Muscle layer of duodenum (tissue), 2 donors: ENCODE measurements around the gene USP7.
A peak's percentile ranks its signal among the peaks of the same experiment; 100 is the strongest.

Experiments
- H3K27ac ChIP-seq: one replicate; pipeline ENCODE4 v1.7.0; 2013; ENCODE audit warnings: mild to moderate bottlenecking, low read length
- H3K27me3 ChIP-seq: one replicate; pipeline ENCODE4 v1.7.0; 2013; ENCODE audit warnings: low read depth, mild to moderate bottlenecking, control low read depth, low read length
- H3K36me3 ChIP-seq, 2 donors: one replicate each; pipeline ENCODE4 v1.7.0; 2013; ENCODE audit warnings: low read length in 2 of 2, control low read depth in 1 of 2, mild to moderate bottlenecking in 1 of 2; ENCODE audit not compliant: insufficient read depth in 2 of 2, control insufficient read depth in 1 of 2
- H3K4me1 ChIP-seq, 2 donors: one replicate each; pipeline ENCODE4 v1.7.0; 2013; ENCODE audit warnings: low read length in 2 of 2, mild to moderate bottlenecking in 2 of 2, control low read depth in 1 of 2, moderate library complexity in 1 of 2; ENCODE audit not compliant: insufficient read depth in 2 of 2, control insufficient read depth in 1 of 2
- H3K4me3 ChIP-seq, 2 donors: one replicate each; pipeline ENCODE4 v1.7.0; 2013; ENCODE audit warnings: low read length in 2 of 2, low read depth in 1 of 2, mild to moderate bottlenecking in 1 of 2
- H3K9me3 ChIP-seq, 2 donors: one replicate each; pipeline ENCODE4 v1.7.0; 2013; ENCODE audit warnings: low read length in 2 of 2, control low read depth in 1 of 2, mild to moderate bottlenecking in 1 of 2; ENCODE audit not compliant: control insufficient read depth in 1 of 2
- donor health status: healthy.

Gene USP7

GRCh38 chr16:8959921-8960787, 3.6 kb downstream of the USP7 start:
- peak overlapping the region; percentile 14 to 47 for H3K4me3 ChIP-seq
- H3K36me3 ChIP-seq = no peaks in the 10 kb centered on the region
- no peaks in the 10 kb centered on the region for H3K27me3 ChIP-seq
- H3K9me3 ChIP-seq = no peaks in the 10 kb centered on the region
- H3K4me1 ChIP-seq = peaks cover 35 to 70% of the 10 kb centered on the region in 2 donors
- peak overlapping the region; percentile 47 for H3K27ac ChIP-seq

- peaks cover 35 to 74% of the 10 kb centered on the region in 2 donors for H3K4me1 ChIP-seq
- H3K4me3 ChIP-seq = peak overlapping the region; percentile 21 to 38
- peak overlapping the region; percentile 49 for H3K27ac ChIP-seq
- H3K27me3 ChIP-seq = no peaks in the 10 kb centered on the region
- no peaks in the 10 kb centered on the region for H3K36me3 ChIP-seq
- H3K9me3 ChIP-seq = no peaks in the 10 kb centered on the region
These were observed 5.2 kb downstream of the USP7 start for GRCh38 chr16:8958344-8959167.

- H3K36me3 ChIP-seq = no peaks in the 10 kb centered on the region
- no peaks in the 10 kb centered on the region for H3K9me3 ChIP-seq
- H3K27ac ChIP-seq = peak overlapping the region; percentile 49
- no peaks in the 10 kb centered on the region for H3K27me3 ChIP-seq
- H3K4me3 ChIP-seq = peak overlapping the region; percentile 21 to 38
- H3K4me1 ChIP-seq = peaks cover 35 to 83% of the 10 kb centered on the region in 2 donors
These were observed 6.1 kb downstream of the USP7 start for GRCh38 chr16:8957509-8958157.

GRCh38 chr16:8957063-8957397, 6.7 kb downstream of the USP7 start:
- Histone ChIP-seq H3K4me3 (no peak overlapping the region), H3K36me3 (no peaks in the 10 kb centered on the region), H3K4me1 (peaks cover 35 to 87% of the 10 kb centered on the region in 2 donors), H3K27me3 (no peaks in the 10 kb centered on the region), H3K9me3 (no peaks in the 10 kb centered on the region), H3K27ac (no peak overlapping the region)

GRCh38 chr16:8956265-8957062, 7.2 kb downstream of the USP7 start:
- Histone ChIP-seq H3K27me3 (no peaks in the 10 kb centered on the region), H3K9me3 (no peaks in the 10 kb centered on the region), H3K4me3 (no peak overlapping the region), H3K36me3 (no peaks in the 10 kb centered on the region), H3K4me1 (peaks cover 37 to 87% of the 10 kb centered on the region in 2 donors), H3K27ac (no peak overlapping the region)

- Histone ChIP-seq H3K9me3 (no peaks in the 10 kb centered on the region), H3K27ac (no peak overlapping the region), H3K27me3 (no peaks in the 10 kb centered on the region), H3K4me1 (peaks cover 42 to 87% of the 10 kb centered on the region in 2 donors), H3K36me3 (no peaks in the 10 kb centered on the region), H3K4me3 (no peak overlapping the region)
These were observed 7.9 kb downstream of the USP7 start for GRCh38 chr16:8955828-8956227.

- no peaks in the 10 kb centered on the region for H3K36me3 ChIP-seq
- H3K27me3 ChIP-seq = no peaks in the 10 kb centered on the region
- no peaks in the 10 kb centered on the region for H3K9me3 ChIP-seq
- peaks cover 18 to 80% of the 10 kb centered on the region in 2 donors for H3K4me1 ChIP-seq
- no peak overlapping the region for H3K4me3 ChIP-seq
- no peak overlapping the region for H3K27ac ChIP-seq
These were observed 10.6 kb downstream of the USP7 start for GRCh38 chr16:8953064-8953463.

- no peaks in the 10 kb centered on the region for H3K9me3 ChIP-seq
- peaks cover 13 to 79% of the 10 kb centered on the region in 2 donors for H3K4me1 ChIP-seq
- no peaks in the 10 kb centered on the region for H3K27me3 ChIP-seq
- H3K27ac ChIP-seq = no peak overlapping the region
- H3K4me3 ChIP-seq = no peak overlapping the region
- H3K36me3 ChIP-seq = no peaks in the 10 kb centered on the region
These were observed 11.4 kb downstream of the USP7 start for GRCh38 chr16:8952281-8952751.

GRCh38 chr16:8951447-8952280, 12.0 kb downstream of the USP7 start:
- no peaks in the 10 kb centered on the region for H3K36me3 ChIP-seq
- H3K4me3 ChIP-seq = no peak overlapping the region
- no peaks in the 10 kb centered on the region for H3K9me3 ChIP-seq
- H3K27ac ChIP-seq = no peak overlapping the region
- H3K4me1 ChIP-seq = peaks cover 13 to 79% of the 10 kb centered on the region in 2 donors
- no peaks in the 10 kb centered on the region for H3K27me3 ChIP-seq

- H3K27me3 ChIP-seq = no peaks in the 10 kb centered on the region
- peaks cover 13 to 71% of the 10 kb centered on the region in 2 donors for H3K4me1 ChIP-seq
- H3K4me3 ChIP-seq = no peak overlapping the region
- H3K9me3 ChIP-seq = no peaks in the 10 kb centered on the region
- H3K36me3 ChIP-seq = no peaks in the 10 kb centered on the region
- H3K27ac ChIP-seq = no peak overlapping the region
These were observed 13.1 kb downstream of the USP7 start for GRCh38 chr16:8950580-8951077.
